Pancreas (tissue), 10 donors: Measurements from ENCODE around the gene H1-8. TPM values are rescaled to one million over a fixed set of nuclear protein-coding genes. Genes with fewer than 3 reads are reported as not detected.

Source experiments
- ATAC-seq, 4 donors: fragments of 200-7000 bp; cut with Tn5 transposase; one replicate each; pipeline versions ENCODE4 v1.8.0 to v1.9.1; 2020; ENCODE audit warnings: mild to moderate bottlenecking in 4 of 4, moderate library complexity in 4 of 4
- DNase-seq, 6 donors: peaks; one replicate each; pipeline ENCODE4 v3.0.0-alpha.2; 2020
- FAIRE-seq: peaks from 2 replicates; lab custom pipeline; 2012; peaks lifted over from hg19 to GRCh38; lab: Jason Lieb, UNC
- H3K27ac ChIP-seq, 4 donors: fragments of 200-600 bp; sonication (generic); 1 replicate in 3 of 4; 2 replicates in 1 of 4; pipeline versions ENCODE4 v1.5.0 to v1.8.0; 2020
- H3K27me3 ChIP-seq, 4 donors: fragments of 200-600 bp; one replicate each; pipeline ENCODE4 v1.8.0; 2021
- H3K36me3 ChIP-seq, 3 donors: fragments of 200-600 bp; sonication (generic) in 1 of 3; one replicate each; pipeline versions ENCODE4 v1.5.0 to v1.8.0; 2020 to 2021
- H3K4me1 ChIP-seq, 3 donors: fragments of 200-600 bp; one replicate each; pipeline ENCODE4 v1.8.0; 2021
- H3K4me3 ChIP-seq, 4 donors: fragments of 200-600 bp; sonication (generic) in 2 of 4; one replicate each; pipeline versions ENCODE4 v1.5.0 to v1.8.0; 2020 to 2021
- H3K9me3 ChIP-seq, 4 donors: fragments of 200-600 bp; one replicate each; pipeline ENCODE4 v1.8.0; 2021
- CTCF ChIP-seq, 4 donors: fragments of 200-600 bp; sonication (generic) in 3 of 4; IDR thresholded peaks; one replicate each; pipeline versions ENCODE4 v1.5.0 to v1.8.0; 2021; ENCODE audit warnings: antibody characterized with exemption in 4 of 4
- WGBS, 2 donors: extraction: QIAGEN DNeasy Blood & Tissue Kit; methylation state at CpG; one replicate each; pipeline ENCODE4 v1.1.7; 2013; 5-methylcytosine and 5-hydroxymethylcytosine counted together
- intact Hi-C, 3 donors: fragments of 100-400 bp; cut with DNase I; formaldehyde crosslinking; loops; one replicate each; pipeline versions ENCODE4 v1.11.1 to v1.14.2; 2022
- polyA plus RNA-seq, 2 donors: library from polyadenylated mRNA; stranded (reverse); fragments of 200-250 nt; gene quantifications; one replicate each; pipeline ENCODE4 v1.2.3, GENCODE V29; 2013
- total RNA-seq, 6 donors: library from RNA; stranded (reverse); fragmentation: NEBNext Ultra II Directional in 4 of 6; extraction: Animal tissue kit (Norgen Biotek cat#: 25700) in 4 of 6; gene quantifications; one replicate each; pipeline versions ENCODE4 v1.2.1 to v1.2.4, GENCODE V29; 2021 to 2023
- donor health status: healthy with polysubstance abuse.
- donor health status: DM: no; HTN: no; CAD: no; lungs with moderate emphysema.
- donor health status: DM: no; HTN: no; CAD: no.
- donor health status: control.
- donor health status: control.
- donor health status: Bipolar disorder and iron deficiency.
- donor health status: DM: yes; HTN: yes; CAD: no.
- donor health status: DM: no; HTN: no; CAD: no.
- donor health status: DM: no; HTN: no; CAD: no.
- donor health status: DM: yes; HTN: yes; CAD: no.

The H1-8 gene
- total and polyA plus RNA-seq, 8 donors, result not detected

DNA sequence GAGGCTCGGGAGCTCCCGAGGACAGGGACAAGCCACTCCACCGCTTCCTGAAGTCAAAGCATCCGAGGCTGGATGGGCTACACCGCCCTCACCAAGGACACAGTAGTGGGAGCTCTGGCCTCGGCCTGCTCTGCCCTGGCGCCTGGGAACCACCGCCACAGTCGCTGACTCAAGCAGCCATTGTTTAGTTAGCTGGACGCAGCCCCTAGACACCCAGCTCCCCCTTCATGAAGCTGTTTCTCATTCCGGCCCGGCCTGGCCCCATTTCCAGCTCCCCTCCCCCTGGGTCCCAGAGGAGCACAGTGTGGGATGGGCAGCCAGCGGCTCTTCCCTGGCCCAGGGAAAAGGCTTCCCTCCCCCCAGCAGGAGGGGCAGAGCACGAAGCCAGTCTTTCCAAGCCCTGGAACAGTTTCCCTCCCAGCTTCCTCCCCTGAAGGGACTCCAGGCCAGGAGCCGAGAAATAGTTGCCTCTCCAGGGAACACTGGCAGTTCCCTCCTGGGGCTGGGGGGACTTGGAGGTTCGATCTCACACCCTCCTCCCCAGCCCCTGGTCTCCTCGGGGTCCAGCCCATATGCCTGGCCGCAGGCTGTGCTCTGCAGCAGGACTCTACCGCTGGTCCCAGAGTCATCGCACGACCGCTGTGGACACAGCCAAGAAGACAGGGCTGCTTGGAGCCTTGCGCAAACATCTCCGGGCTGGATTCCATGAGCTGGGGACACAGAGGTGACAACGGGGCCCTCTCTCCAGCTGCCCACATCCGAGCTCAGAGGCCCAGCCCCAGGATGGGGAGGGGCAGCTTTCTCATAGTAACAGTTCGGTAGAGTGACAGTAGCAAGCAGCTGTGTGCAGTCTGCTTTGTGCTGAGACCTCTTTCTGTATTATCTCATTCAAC, 53.5 kb downstream of the H1-8 start:
- DNase-seq, result peak in 1 of 6 donors; percentile 39
- Histone ChIP-seq H3K36me3 (no peaks in the 10 kb centered on the region), H3K27me3 (no peaks in the 10 kb centered on the region), H3K4me3 (no peak overlapping the region), H3K9me3 (no peaks in the 10 kb centered on the region), H3K4me1 (peaks cover 0 to 3% (median 0%) of the 10 kb centered on the region in 3 donors), H3K27ac (peak overlapping the region in 2 of 4 donors; percentile 5 to 46)
- ATAC-seq, result peak in 3 of 4 donors; percentile 20 to 36 (median 31)
- intact Hi-C loops, result no loop called here
- WGBS, 2 donors, result 67 to 72% methylated on average over 27 of the region's 27 CpGs
- FAIRE-seq, result no peak
- TF ChIP-seq CTCF (IDR thresholded peaks at IDR 0.05), result no peak

- H3K4me1 ChIP-seq, result peaks cover 0 to 3% (median 0%) of the 10 kb centered on the region in 3 donors
- no peak overlapping the region for H3K4me3 ChIP-seq
- H3K9me3 ChIP-seq, result no peaks in the 10 kb centered on the region
- H3K27me3 ChIP-seq, result no peaks in the 10 kb centered on the region
- 74 to 75% methylated on average over 30 to 31 of the region's 31 CpGs for WGBS, 2 donors
- ATAC-seq, result peak in 1 of 4 donors; percentile 3
- intact Hi-C loops, result no loop called here
- DNase-seq, result no peak
- no peak for FAIRE-seq
- H3K27ac ChIP-seq, result peak overlapping the region in 3 of 4 donors; percentile 1 to 46 (median 8)
- no peaks in the 10 kb centered on the region for H3K36me3 ChIP-seq
- TF ChIP-seq CTCF (IDR thresholded peaks at IDR 0.05), result no peak
These were observed 54.4 kb downstream of the H1-8 start for GRCh38 chr3:129597087-129597999.

DNA sequence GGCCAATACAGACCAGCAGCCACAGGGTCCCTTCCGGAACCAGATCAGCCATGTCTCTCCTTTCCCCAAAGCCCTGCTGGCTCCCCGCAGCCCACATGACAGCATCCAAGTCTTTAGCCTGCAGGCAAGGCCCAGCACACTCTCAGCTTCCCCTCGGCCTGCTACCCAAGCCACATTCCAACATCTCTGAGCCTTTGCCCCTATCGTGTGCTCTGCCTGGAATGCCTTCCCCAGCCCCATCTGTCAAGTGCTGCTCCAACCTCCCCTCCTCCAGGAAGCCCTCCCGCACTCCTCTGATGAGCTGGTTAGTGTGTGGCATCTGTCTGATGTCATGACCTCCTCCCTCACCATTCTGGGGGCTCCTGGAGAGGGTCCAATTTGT, 55.0 kb downstream of the H1-8 start:
- H3K4me3 ChIP-seq, result no peak overlapping the region
- no peak for DNase-seq
- no peak for FAIRE-seq
- no peaks in the 10 kb centered on the region for H3K27me3 ChIP-seq
- WGBS, 2 donors, result 78 to 82% methylated on average over 5 of the region's 5 CpGs
- H3K27ac ChIP-seq, result peak overlapping the region in 1 of 4 donors; percentile 46
- intact Hi-C loops, result no loop called here
- peaks cover 0 to 3% (median 0%) of the 10 kb centered on the region in 3 donors for H3K4me1 ChIP-seq
- H3K36me3 ChIP-seq, result no peaks in the 10 kb centered on the region
- H3K9me3 ChIP-seq, result no peaks in the 10 kb centered on the region
- ATAC-seq, result no peak
- TF ChIP-seq CTCF (IDR thresholded peaks at IDR 0.05), result no peak

DNA sequence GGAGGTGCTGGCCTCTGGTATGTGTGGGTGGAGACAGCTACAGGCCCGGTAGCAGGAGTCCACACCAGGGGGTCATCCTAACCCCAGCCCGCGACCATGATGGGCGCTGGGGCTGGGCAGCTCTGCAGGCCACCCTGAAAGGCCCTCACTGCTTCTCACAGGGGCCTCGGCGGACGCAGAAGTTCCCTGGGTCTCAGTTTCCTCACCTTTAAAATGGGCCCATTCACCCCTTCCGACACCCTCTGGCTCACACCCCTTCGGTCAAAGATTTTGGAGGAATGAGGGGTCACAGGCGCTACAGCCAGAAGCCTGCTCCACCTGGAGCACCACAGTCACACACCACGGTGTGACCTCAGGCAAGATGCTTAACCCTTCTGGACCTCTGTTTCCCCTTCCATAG, 55.5 kb downstream of the H1-8 start:
- TF ChIP-seq CTCF (IDR thresholded peaks at IDR 0.05), result no peak
- 88 to 90% methylated on average over 11 of the region's 11 CpGs for whole genome bisulfite sequencing, 2 donors
- intact Hi-C loops, result no loop called here
- Histone ChIP-seq H3K27ac (no peak overlapping the region), H3K36me3 (no peaks in the 10 kb centered on the region), H3K4me1 (peaks cover 0 to 4% (median under 1%) of the 10 kb centered on the region in 3 donors), H3K9me3 (no peaks in the 10 kb centered on the region), H3K27me3 (no peaks in the 10 kb centered on the region), H3K4me3 (no peak overlapping the region)
- DNase-seq (no peak), FAIRE-seq (no peak), ATAC-seq (no peak)
